Upper lobe of left lung (tissue), 6 donors: Measurements from ENCODE around the gene CAST. TPM values are rescaled to one million over a fixed set of nuclear protein-coding genes. Genes with fewer than 3 reads are reported as not detected.
A peak's percentile ranks its signal among the peaks of the same experiment; 100 is the strongest.

Experiments used
- ATAC-seq, 2 donors: fragments of 200-7000 bp; cut with Tn5 transposase; one replicate each; pipeline ENCODE4 v1.9.1; 2022; ENCODE audit warnings: mild to moderate bottlenecking in 2 of 2, moderate library complexity in 2 of 2; ENCODE audit not compliant: low FRiP score in 2 of 2
- DNase-seq, 2 donors: peaks; one replicate each; pipeline ENCODE4 v3.0.0-alpha.2; 2019 to 2020
- H3K27ac ChIP-seq, 4 donors: fragments of 200-600 bp; sonication (generic); one replicate each; pipeline ENCODE4 v1.5.1; 2016 to 2019
- H3K27me3 ChIP-seq, 4 donors: fragments of 200-600 bp; sonication (generic); one replicate each; pipeline ENCODE4 v1.5.1; 2017 to 2019
- H3K36me3 ChIP-seq, 4 donors: fragments of 200-600 bp; sonication (generic); one replicate each; pipeline ENCODE4 v1.5.1; 2016 to 2019
- H3K4me1 ChIP-seq, 4 donors: fragments of 200-600 bp; sonication (generic); one replicate each; pipeline ENCODE4 v1.5.1; 2018 to 2019
- H3K4me3 ChIP-seq, 4 donors: fragments of 200-600 bp; sonication (generic); one replicate each; pipeline ENCODE4 v1.5.1; 2017 to 2019; ENCODE audit warnings: mild to moderate bottlenecking in 2 of 4, moderate library complexity in 1 of 4
- H3K9me3 ChIP-seq, 4 donors: fragments of 200-600 bp; sonication (generic); one replicate each; pipeline ENCODE4 v1.5.1; 2018 to 2019
- EP300 ChIP-seq, 4 donors: sonication (generic); formaldehyde crosslinking; IDR thresholded peaks; one replicate each; pipeline ENCODE4 v1.5.1; 2017; ENCODE audit warnings: antibody characterized with exemption in 4 of 4, control low read depth in 2 of 4
- POLR2A ChIP-seq, 4 donors: fragments of 450-650 bp; IDR thresholded peaks; one replicate each; pipeline ENCODE4 v1.5.1; 2016 to 2017; ENCODE audit warnings: antibody characterized with exemption in 4 of 4, mild to moderate bottlenecking in 2 of 4
- POLR2AphosphoS5 ChIP-seq, 2 donors: sonication (generic); formaldehyde crosslinking; IDR thresholded peaks; one replicate each; pipeline ENCODE4 v1.5.1; 2017; ENCODE audit warnings: antibody characterized with exemption in 2 of 2
- WGBS, 2 donors: methylation state at CpG; one replicate each; pipeline ENCODE4 v1.1.5; 2017 to 2018; 5-methylcytosine and 5-hydroxymethylcytosine counted together
- total RNA-seq, 6 donors: library from RNA; depleted of rRNA in 4 of 6; stranded (reverse); fragments of >200 nt in 4 of 6; gene quantifications; one replicate each; pipeline versions ENCODE4 v1.1.0 to v1.2.1, GENCODE V29; 2016 to 2021
- TF ChIP-seq, protein P1 (sequence below), 6 experiments: fragments of 450-650 bp in 4 of 6; fragments of 200-600 bp in 2 of 6; sonication (generic) in 2 of 6; IDR thresholded peaks; one replicate each; pipeline ENCODE4 v1.5.1; 2016 to 2019; ENCODE audit warnings: antibody characterized with exemption in 6 of 6
- donor health status: DM: no; HTN: no; CAD: no; lungs with moderate emphysema.
- donor health status: DM: no; HTN: yes; CAD: no; lungs with severe emphysema.

The CAST gene
- total RNA-seq, 6 donors from 2014 or later = 233 to 388 (median 270) TPM

DNA sequence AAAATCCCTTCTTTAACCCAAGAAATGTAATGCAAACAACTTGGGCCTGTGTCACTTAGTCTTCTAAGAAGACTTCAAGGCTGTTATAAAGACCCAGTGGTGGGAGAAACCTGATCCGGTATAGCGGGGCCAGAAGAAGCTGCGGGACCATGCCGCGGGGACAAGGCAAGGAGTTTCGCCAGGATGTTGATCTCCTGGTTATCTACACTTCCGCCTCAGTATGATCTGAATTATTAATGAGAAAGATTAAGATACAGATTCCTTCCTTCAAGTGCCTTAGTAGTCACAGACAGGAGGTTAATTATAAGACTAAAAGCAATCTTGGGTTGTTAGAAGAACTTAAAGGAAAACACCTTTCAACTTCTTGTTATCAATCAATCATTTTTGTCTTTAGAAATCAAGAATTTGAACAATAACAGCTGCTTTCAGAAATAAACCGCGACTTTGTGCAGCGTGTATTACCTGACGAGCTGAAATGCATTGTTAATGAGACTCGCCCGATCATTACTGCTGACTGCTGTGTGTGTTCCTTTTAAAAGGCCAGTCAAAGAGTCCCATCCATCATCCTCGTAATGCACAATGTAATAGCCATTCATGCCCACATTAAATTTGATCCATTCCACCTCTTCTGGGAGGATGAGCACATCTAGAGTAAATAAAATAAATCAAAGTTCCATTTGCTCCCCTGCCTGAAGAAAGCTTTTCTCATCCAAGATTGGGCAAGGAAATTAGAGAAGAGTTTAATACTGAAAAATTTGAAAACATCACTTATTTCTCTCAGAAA lies 123.3 kb downstream of the CAST start:
- TF ChIP-seq POLR2A (IDR thresholded peaks at IDR 0.05) (no peak), EP300 (IDR thresholded peaks at IDR 0.05) (no peak), POLR2AphosphoS5 (IDR thresholded peaks at IDR 0.05) (no peak)
- TF ChIP-seq, protein P1, sequence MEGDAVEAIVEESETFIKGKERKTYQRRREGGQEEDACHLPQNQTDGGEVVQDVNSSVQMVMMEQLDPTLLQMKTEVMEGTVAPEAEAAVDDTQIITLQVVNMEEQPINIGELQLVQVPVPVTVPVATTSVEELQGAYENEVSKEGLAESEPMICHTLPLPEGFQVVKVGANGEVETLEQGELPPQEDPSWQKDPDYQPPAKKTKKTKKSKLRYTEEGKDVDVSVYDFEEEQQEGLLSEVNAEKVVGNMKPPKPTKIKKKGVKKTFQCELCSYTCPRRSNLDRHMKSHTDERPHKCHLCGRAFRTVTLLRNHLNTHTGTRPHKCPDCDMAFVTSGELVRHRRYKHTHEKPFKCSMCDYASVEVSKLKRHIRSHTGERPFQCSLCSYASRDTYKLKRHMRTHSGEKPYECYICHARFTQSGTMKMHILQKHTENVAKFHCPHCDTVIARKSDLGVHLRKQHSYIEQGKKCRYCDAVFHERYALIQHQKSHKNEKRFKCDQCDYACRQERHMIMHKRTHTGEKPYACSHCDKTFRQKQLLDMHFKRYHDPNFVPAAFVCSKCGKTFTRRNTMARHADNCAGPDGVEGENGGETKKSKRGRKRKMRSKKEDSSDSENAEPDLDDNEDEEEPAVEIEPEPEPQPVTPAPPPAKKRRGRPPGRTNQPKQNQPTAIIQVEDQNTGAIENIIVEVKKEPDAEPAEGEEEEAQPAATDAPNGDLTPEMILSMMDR (IDR thresholded peaks at IDR 0.05) = no peak
- Histone ChIP-seq H3K27me3 (no peaks in the 10 kb centered on the region), H3K27ac (no peak overlapping the region), H3K9me3 (no peaks in the 10 kb centered on the region), H3K4me1 (peaks cover 0 to 5% (median 0%) of the 10 kb centered on the region in 4 donors), H3K36me3 (peaks cover 0 to 83% (median 38%) of the 10 kb centered on the region in 4 donors), H3K4me3 (no peak overlapping the region)
- WGBS, 2 donors = 90 to 94% methylated on average over 14 of the region's 14 CpGs
- ATAC-seq = no peak
- no peak for DNase-seq

DNA sequence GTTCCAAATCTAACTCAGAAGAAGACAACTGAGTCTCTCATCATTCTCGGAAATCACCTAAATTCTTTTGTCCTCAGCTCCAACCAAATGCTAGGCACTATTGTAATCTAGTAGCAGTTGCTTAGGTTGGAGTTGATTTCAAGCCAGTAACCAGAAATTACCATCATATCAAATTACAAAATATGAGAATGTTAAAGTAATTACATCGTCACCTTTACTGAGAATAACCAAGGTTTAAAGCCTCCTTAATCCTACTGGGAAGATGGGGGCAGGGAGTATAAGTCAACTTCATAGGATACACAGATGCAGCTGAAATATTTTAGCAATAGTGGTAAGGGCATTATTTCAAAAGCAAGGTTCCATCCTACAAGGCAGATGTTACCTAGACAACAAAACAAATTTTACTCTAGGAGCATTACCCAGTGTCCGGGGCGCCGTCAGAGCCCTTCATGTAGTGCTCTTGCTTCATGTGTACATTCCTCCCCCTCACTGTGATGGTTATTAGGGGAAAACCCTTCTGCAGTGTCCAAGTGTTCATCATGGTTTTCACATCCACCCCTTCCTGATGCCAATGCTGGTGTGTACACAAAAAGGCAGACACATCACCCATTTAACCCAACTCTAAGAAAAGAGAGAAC lies 126.1 kb downstream of the CAST start:
- ATAC-seq = peak; percentile 59 to 78

DNA sequence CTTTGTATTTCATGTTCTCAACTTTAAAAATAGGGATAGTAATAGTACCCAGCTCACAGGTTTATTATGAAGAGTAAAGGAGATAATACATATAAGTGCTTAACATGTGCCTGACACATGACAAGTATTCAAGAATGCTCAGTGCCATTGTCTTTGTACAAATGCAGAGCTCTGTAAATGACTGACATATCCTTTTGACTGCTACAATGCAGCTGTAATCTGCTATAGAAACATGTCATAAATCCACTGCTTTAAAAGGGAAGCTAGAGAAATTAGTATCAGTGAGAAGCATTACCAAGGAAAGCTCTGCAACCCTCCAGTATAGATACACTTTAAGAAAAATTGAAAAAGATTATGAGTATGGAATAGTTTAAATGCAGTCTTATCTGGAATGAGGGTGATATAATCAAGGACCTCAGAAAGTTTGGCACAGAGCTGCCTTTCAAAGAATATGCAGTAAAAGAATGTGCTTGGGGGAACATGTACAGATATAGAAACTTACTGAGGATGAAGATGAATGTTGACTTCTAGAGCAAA lies 127.7 kb downstream of the CAST start:
- Histone ChIP-seq H3K27ac (no peak overlapping the region), H3K4me1 (peaks cover 0 to 7% (median 2%) of the 10 kb centered on the region in 4 donors), H3K27me3 (no peaks in the 10 kb centered on the region), H3K4me3 (no peak overlapping the region), H3K36me3 (peaks cover 0 to 93% (median 34%) of the 10 kb centered on the region in 4 donors), H3K9me3 (no peaks in the 10 kb centered on the region)
- DNase-seq = no peak
- no peak for ATAC-seq
- TF ChIP-seq EP300 (IDR thresholded peaks at IDR 0.05) (no peak), POLR2A (IDR thresholded peaks at IDR 0.05) (no peak), POLR2AphosphoS5 (IDR thresholded peaks at IDR 0.05) (no peak)
- TF ChIP-seq, protein P1 (IDR thresholded peaks at IDR 0.05) = no peak

More for the DNA sequence above, 126.1 kb downstream of the CAST start:
- H3K36me3 ChIP-seq = peaks cover 0 to 86% (median 30%) of the 10 kb centered on the region in 4 donors
- no peak overlapping the region for H3K4me3 ChIP-seq
- H3K9me3 ChIP-seq = no peaks in the 10 kb centered on the region
- no peak for DNase-seq
- H3K27ac ChIP-seq = no peak overlapping the region
- TF ChIP-seq, protein P1 (IDR thresholded peaks at IDR 0.05) = no peak
- no peak for TF ChIP-seq POLR2A (IDR thresholded peaks at IDR 0.05)
- TF ChIP-seq POLR2AphosphoS5 (IDR thresholded peaks at IDR 0.05) = no peak
- TF ChIP-seq EP300 (IDR thresholded peaks at IDR 0.05) = no peak
- no peaks in the 10 kb centered on the region for H3K27me3 ChIP-seq
- H3K4me1 ChIP-seq = peaks cover 0 to 7% (median 2%) of the 10 kb centered on the region in 4 donors
- 81% methylated on average over 5 of the region's 5 CpGs for WGBS, 2 donors

DNA sequence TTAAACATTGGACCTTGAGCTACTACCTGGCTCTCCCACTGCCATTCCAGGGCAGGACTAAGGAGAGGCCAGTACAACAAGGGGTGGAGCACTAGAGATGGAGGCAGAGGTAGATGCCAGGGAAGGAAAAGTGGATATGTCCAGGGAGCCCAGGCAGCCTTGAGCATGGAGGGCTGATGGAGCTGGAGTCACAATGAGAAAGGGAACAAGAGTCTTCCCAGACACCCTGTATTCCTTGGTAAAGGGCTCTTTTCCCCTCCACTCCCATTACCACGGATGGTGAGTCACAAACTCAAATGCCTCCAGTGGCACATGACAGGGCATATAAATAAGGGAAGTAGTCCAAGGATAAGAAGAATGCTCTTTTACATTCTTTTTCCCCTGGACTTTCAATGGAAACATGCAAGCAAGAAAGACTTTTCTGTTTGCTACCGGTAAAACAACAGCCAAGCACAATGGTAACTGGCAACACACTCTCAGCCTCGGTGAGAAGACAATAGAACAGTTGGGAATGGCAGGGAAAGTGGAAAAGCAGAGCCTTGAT lies 128.9 kb downstream of the CAST start:
- DNase-seq (no peak), ATAC-seq (peak; percentile 43 to 76)
- H3K27me3 ChIP-seq = no peaks in the 10 kb centered on the region
- WGBS, 2 donors = 50 to 64% methylated on average over 3 of the region's 3 CpGs
- no peak for TF ChIP-seq POLR2AphosphoS5 (IDR thresholded peaks at IDR 0.05)
- H3K4me1 ChIP-seq = peaks cover 0 to 7% (median 2%) of the 10 kb centered on the region in 4 donors
- H3K27ac ChIP-seq = peak overlapping the region in 1 of 4 donors; percentile 16
- no peaks in the 10 kb centered on the region for H3K9me3 ChIP-seq
- no peak overlapping the region for H3K4me3 ChIP-seq
- peaks cover 0 to 93% (median 33%) of the 10 kb centered on the region in 4 donors for H3K36me3 ChIP-seq

DNA sequence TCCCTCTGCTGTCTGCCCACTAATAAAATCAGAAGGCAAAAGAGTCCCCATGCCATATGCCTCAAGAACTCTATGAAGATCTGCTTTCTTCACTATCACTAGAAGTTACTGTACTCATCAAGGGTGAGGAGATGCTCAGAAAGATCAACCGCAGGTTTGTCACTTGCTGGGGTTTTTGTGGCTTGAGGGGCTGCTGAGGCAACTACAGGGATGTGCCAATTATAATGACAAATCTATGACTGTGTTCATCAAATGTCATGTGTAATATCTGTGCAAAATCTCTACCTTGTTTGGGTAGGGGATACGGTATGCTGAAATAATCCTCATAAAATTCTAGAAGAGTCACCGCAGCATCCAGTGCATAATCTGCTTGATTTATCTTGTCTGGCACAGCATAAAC lies 132.6 kb downstream of the CAST start:
- TF ChIP-seq POLR2A (IDR thresholded peaks at IDR 0.05) (no peak), POLR2AphosphoS5 (IDR thresholded peaks at IDR 0.05) (no peak), EP300 (IDR thresholded peaks at IDR 0.05) (no peak)
- TF ChIP-seq, protein P1 (IDR thresholded peaks at IDR 0.05) = no peak
- DNase-seq (no peak), ATAC-seq (no peak)
- H3K4me1 ChIP-seq = peaks cover 0 to 7% (median 2%) of the 10 kb centered on the region in 4 donors
- 85 to 87% methylated on average over 3 of the region's 3 CpGs for WGBS, 2 donors
- no peak overlapping the region for H3K27ac ChIP-seq
- H3K36me3 ChIP-seq = peaks cover 4 to 93% (median 49%) of the 10 kb centered on the region in 4 donors
- no peak overlapping the region for H3K4me3 ChIP-seq
- no peaks in the 10 kb centered on the region for H3K27me3 ChIP-seq
- no peaks in the 10 kb centered on the region for H3K9me3 ChIP-seq
